Stimulated activated naive CD8-positive, alpha-beta T cell treated with anti-CD3 and anti-CD28 coated beads, Interleukin-15, amount 100 ng/mL, for 72 hours (primary cell): ENCODE data around the gene MAB21L4.

ENCODE experiments used
- ATAC-seq: fragments of 150-1000 bp; cut with Tn5 transposase; 2 replicates; pipeline ENCODE4 v1.10.0; 2021; ENCODE audit warnings: mild to moderate bottlenecking, moderate library complexity
- DNase-seq, 2 donors: peaks; one replicate each; pipeline ENCODE4 v3.0.0; 2021 to 2022
- H3K27ac Mint-ChIP-seq, 2 donors: one replicate each; pipeline ENCODE4 v1.8.0; 2022; ENCODE audit warnings: mild to moderate bottlenecking in 2 of 2, mixed read lengths in 2 of 2, moderate library complexity in 2 of 2
- H3K27me3 Mint-ChIP-seq: one replicate; pipeline ENCODE4 v1.8.0; 2022; ENCODE audit warnings: mixed read lengths
- H3K4me1 Mint-ChIP-seq: one replicate; pipeline ENCODE4 v1.8.0; 2022; ENCODE audit warnings: mild to moderate bottlenecking, mixed read lengths
- H3K4me3 Mint-ChIP-seq, 2 donors: one replicate each; pipeline ENCODE4 v1.8.0; 2022; ENCODE audit warnings: mild to moderate bottlenecking in 2 of 2, mixed read lengths in 2 of 2, moderate library complexity in 1 of 2
- H3K9me3 Mint-ChIP-seq, 2 donors: one replicate each; pipeline ENCODE4 v1.8.0; 2022; ENCODE audit warnings: mixed read lengths in 2 of 2

MAB21L4 gene

GRCh38 chr2:240885566-240885965, 10.4 kb downstream of the MAB21L4 start:
- ATAC-seq: no peak
- DNase-seq: no peak
- H3K4me3 Mint-ChIP-seq: no peak overlapping the region
- peak overlapping the region in 1 of 2 donors; percentile 22 for H3K27ac Mint-ChIP-seq
- H3K4me1 Mint-ChIP-seq: no peaks in the 10 kb centered on the region
- no peaks in the 10 kb centered on the region for H3K9me3 Mint-ChIP-seq
- H3K27me3 Mint-ChIP-seq: no peaks in the 10 kb centered on the region

DNA sequence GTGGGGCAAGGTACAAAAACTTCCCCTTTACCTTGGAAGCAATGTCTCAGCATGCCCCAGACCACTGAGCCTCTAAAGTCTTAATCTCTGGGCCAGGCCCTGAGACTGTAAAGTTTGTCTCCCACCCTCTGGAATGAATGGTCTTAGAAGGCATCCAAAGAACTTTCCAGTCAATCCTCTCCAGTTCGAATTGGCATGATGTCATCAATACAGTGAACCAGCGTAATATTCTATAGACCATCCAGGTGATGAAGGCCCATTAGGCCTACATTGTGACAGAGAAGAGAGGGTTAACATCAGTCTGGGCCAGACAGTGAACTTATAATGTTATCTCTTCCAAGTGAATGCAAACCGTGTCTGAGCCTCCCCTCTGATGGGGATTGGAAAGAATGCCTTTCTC, 11.2 kb downstream of the MAB21L4 start:
- no peak overlapping the region for H3K4me3 Mint-ChIP-seq
- no peak overlapping the region for H3K27ac Mint-ChIP-seq
- no peaks in the 10 kb centered on the region for H3K27me3 Mint-ChIP-seq
- H3K4me1 Mint-ChIP-seq: no peaks in the 10 kb centered on the region
- DNase-seq (no peak), ATAC-seq (no peak)
- H3K9me3 Mint-ChIP-seq: no peaks in the 10 kb centered on the region

DNA sequence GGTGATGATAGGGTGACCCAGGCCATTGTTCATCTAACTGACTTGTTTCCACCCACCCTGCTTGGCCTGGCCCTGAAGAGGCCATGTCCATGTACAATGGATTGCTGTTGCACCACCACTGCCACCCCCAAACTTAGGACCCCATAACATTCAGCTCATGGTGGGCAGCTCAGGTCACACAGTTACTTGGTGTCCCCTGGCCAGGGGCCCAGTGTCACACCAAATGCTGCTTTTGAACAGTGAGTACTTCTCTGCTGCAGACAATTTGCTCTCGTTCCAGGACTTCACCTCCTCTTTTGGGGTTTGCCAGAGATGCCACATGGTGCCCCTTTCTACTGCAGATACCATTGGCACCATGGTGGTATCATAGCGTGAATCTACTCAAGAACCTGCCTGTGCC, 11.7 kb downstream of the MAB21L4 start:
- ATAC-seq: no peak
- Mint-ChIP-seq H3K4me3 (no peak overlapping the region), H3K27ac (no peak overlapping the region), H3K27me3 (no peaks in the 10 kb centered on the region), H3K4me1 (no peaks in the 10 kb centered on the region), H3K9me3 (no peaks in the 10 kb centered on the region)
- DNase-seq: no peak

DNA sequence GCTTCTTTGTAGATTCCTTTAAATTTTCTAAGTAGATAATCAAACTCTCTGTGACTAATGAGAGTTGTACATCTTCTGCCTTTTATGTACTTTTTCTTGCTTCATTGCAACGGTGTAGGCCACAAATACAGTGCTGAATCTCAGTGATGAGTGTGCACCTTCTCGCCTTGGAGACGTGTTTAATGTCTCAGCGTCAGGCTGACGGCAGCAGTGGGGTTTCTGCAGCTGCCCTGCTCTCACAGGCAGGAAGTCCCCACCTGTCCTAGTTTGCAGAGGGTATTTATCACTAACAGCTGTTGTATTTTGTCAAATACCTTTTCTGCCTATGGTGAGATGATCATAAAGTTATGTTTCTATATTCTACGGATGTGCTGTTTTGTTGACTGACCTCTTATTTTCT, 14.0 kb downstream of the MAB21L4 start:
- Mint-ChIP-seq H3K27ac (no peak overlapping the region), H3K4me3 (no peak overlapping the region)
- ATAC-seq: peak; percentile 52

DNA sequence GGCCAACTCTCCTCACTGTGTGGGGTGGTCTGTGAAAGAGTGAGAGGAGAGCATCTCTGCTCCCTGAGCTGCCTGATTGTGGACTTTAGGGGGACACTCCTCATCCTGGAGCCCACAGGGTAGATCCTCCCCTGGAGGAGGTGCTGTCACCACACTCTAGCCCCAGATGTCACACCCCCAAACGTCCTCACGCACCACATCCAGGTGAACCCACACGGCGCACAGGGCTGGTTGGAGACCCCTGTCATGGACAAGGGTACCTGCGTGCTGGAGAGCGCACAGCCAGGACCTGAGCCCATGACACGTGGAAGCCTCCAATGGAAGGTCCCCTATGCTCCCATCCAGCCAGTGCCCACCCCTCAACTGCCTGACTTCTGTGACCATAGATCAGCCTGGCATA, 16.9 kb downstream of the MAB21L4 start:
- no peaks in the 10 kb centered on the region for H3K9me3 Mint-ChIP-seq
- H3K27ac Mint-ChIP-seq: no peak overlapping the region
- ATAC-seq: no peak

More for the DNA sequence above, 14.0 kb downstream of the MAB21L4 start:
- Mint-ChIP-seq H3K4me1 (no peaks in the 10 kb centered on the region), H3K9me3 (no peaks in the 10 kb centered on the region), H3K27me3 (no peaks in the 10 kb centered on the region)
- no peak for DNase-seq

GRCh38 chr2:240878341-240878936, 17.5 kb downstream of the MAB21L4 start:
- no peaks in the 10 kb centered on the region for H3K4me1 Mint-ChIP-seq
- peak; percentile 19 for ATAC-seq

More for the DNA sequence above, 16.9 kb downstream of the MAB21L4 start:
- DNase-seq: no peak
- Mint-ChIP-seq H3K4me3 (no peak overlapping the region), H3K27me3 (no peaks in the 10 kb centered on the region), H3K4me1 (no peaks in the 10 kb centered on the region)

GRCh38 chr2:240877460-240878340, 18.3 kb downstream of the MAB21L4 start:
- DNase-seq (no peak), ATAC-seq (peak; percentile 11)
- Mint-ChIP-seq H3K4me1 (no peaks in the 10 kb centered on the region), H3K9me3 (no peaks in the 10 kb centered on the region), H3K4me3 (no peak overlapping the region), H3K27me3 (no peaks in the 10 kb centered on the region), H3K27ac (no peak overlapping the region)

More at GRCh38 chr2:240878341-240878936, 17.5 kb downstream of the MAB21L4 start:
- H3K27ac Mint-ChIP-seq: no peak overlapping the region
- H3K4me3 Mint-ChIP-seq: no peak overlapping the region
- DNase-seq: no peak
- no peaks in the 10 kb centered on the region for H3K27me3 Mint-ChIP-seq
- H3K9me3 Mint-ChIP-seq: no peaks in the 10 kb centered on the region

DNA sequence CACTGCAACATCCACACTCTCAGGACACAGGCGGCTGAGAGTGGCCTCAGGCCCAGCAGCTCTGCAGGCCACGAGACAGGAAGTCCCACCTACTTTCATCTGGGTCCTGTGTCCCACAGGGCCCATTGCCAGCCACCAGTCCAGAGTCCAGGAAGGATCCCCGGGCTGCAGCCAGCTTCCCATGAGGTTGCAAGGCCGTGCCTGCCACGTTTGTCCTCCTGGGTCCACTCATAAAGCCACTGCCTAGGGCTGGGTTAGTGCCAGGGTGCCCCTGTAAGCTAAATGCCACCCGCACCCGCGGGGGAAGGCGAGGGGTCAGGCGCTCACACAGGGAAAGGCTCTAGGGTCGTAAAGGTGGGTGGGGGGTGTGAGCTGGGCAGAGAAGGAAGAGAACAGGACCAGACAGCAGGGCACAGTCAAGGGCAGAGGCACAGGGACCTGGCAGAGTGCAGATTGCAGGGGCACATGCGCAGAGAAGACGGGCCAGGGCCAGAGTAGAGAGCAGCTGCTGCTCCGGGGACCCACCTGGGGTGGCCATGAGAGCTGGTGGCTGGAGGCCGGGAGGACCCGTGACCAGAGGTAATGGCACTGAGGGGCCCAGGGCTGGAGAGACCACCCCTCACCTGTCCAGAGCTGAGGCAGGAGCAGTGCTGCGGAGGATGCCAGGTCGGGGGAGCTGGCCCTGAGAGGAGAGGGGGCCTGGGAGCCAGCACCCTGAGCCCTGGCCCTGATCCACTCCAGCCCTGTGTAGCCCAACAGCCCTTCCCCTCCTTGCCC, 19.3 kb downstream of the MAB21L4 start:
- H3K9me3 Mint-ChIP-seq: no peaks in the 10 kb centered on the region
- no peak for DNase-seq

GRCh38 chr2:240876035-240876474, 19.9 kb downstream of the MAB21L4 start:
- Mint-ChIP-seq H3K27me3 (no peaks in the 10 kb centered on the region), H3K4me1 (no peaks in the 10 kb centered on the region), H3K9me3 (no peaks in the 10 kb centered on the region), H3K27ac (no peak overlapping the region), H3K4me3 (no peak overlapping the region)
- no peak for ATAC-seq
- DNase-seq: no peak

More for the DNA sequence above, 19.3 kb downstream of the MAB21L4 start:
- H3K4me3 Mint-ChIP-seq: no peak overlapping the region
- peak; percentile 7 for ATAC-seq
- H3K4me1 Mint-ChIP-seq: no peaks in the 10 kb centered on the region
- H3K27ac Mint-ChIP-seq: no peak overlapping the region
- H3K27me3 Mint-ChIP-seq: no peaks in the 10 kb centered on the region

GRCh38 chr2:240875228-240876034, 20.5 kb downstream of the MAB21L4 start:
- no peak overlapping the region for H3K27ac Mint-ChIP-seq
- no peaks in the 10 kb centered on the region for H3K4me1 Mint-ChIP-seq
- DNase-seq (no peak), ATAC-seq (no peak)
- no peaks in the 10 kb centered on the region for H3K27me3 Mint-ChIP-seq
- H3K4me3 Mint-ChIP-seq: no peak overlapping the region
- no peaks in the 10 kb centered on the region for H3K9me3 Mint-ChIP-seq

DNA sequence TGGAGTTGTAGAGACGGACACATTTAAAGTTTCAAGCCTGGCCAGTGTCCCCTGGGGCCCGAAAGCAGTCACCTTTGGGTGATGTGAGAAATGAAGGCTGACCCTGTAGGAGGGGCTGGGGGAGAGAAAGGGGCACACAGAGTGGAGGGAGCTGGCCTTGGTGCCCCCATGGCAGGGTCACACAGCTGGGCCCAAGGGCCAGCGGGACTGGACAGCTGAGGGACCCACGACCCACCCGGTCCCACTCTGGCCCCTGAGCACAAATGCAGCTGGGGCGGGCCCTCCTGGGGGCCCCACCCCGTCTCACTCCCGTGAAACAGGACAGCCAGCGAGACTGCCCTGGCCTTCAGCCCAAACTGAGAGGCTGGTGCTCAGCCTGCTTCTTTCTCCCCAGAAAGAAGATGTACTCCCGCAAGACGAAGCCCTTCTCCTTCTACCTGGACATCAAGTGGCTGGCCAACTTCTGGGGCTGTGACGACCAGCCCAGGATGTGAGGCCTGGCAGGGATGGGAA, 21.2 kb downstream of the MAB21L4 start:
- H3K9me3 Mint-ChIP-seq: no peaks in the 10 kb centered on the region
- H3K4me1 Mint-ChIP-seq: no peaks in the 10 kb centered on the region
- DNase-seq (no peak), ATAC-seq (no peak)
- H3K27me3 Mint-ChIP-seq: no peaks in the 10 kb centered on the region
- H3K4me3 Mint-ChIP-seq: no peak overlapping the region
- H3K27ac Mint-ChIP-seq: peak overlapping the region in 1 of 2 donors; percentile 93

- H3K4me3 Mint-ChIP-seq: no peak overlapping the region
- ATAC-seq: no peak
- no peaks in the 10 kb centered on the region for H3K9me3 Mint-ChIP-seq
- no peaks in the 10 kb centered on the region for H3K4me1 Mint-ChIP-seq
- no peaks in the 10 kb centered on the region for H3K27me3 Mint-ChIP-seq
- H3K27ac Mint-ChIP-seq: peak overlapping the region in 1 of 2 donors; percentile 93
- DNase-seq: no peak
Observed at GRCh38 chr2:240873805-240874714, 21.9 kb downstream of the MAB21L4 start.

DNA sequence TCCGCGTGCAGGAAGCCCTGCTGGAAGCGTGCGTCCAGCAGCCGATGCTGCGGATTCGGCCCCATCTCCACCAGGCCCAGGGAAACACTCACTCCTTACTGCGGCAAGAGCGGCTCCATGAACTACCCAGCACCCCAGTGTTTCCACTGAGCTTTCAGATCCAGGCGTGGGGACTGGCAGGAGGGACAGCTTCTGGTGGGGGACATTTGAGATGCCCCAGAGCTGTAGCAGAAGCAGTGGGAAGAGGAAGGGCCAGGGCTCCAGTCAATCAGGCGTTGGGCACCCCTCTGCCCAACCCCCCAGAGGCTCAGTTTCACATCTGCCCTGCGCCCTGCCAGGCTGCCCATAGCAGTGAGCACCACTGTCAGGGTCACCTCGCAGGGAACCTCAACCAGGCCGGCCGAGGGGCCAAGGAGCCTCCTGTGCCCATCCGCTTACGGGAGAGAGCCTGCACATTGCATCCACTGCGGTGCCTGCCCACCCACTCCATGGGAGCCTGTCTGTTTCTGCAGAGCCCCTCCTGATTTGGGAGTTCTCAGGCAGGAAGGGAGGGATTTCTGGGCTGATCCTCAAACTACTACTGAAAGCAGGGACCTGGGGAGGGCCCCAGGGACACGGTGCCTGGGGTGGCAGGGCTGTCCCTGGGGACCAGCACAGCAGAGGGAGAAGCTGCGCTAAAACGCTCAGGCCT, 22.7 kb downstream of the MAB21L4 start:
- ATAC-seq (no peak), DNase-seq (no peak)
- Mint-ChIP-seq H3K4me3 (no peak overlapping the region), H3K27me3 (no peaks in the 10 kb centered on the region), H3K9me3 (no peaks in the 10 kb centered on the region), H3K4me1 (no peaks in the 10 kb centered on the region), H3K27ac (no peak overlapping the region)
